WTC11 (cell line): ENCODE results near the gene SMKR1.

Experiments
- CREM ChIP-seq: sonication (generic); formaldehyde crosslinking; IDR thresholded peaks from 2 replicates; pipeline ENCODE4 v1.8.1; 2022; ENCODE audit warnings: mild to moderate bottlenecking, missing genetic modification reagents, moderate library complexity
- IRF2 ChIP-seq: sonication (generic); formaldehyde crosslinking; IDR thresholded peaks from 2 replicates; pipeline ENCODE4 v1.8.0; 2022; ENCODE audit warnings: low read depth, missing genetic modification reagents, borderline replicate concordance
- JUN ChIP-seq: sonication (generic); formaldehyde crosslinking; IDR thresholded peaks from 2 replicates; pipeline ENCODE4 v1.8.0; 2023; ENCODE audit warnings: mild to moderate bottlenecking, missing genetic modification reagents
- NFYB ChIP-seq: sonication (generic); formaldehyde crosslinking; conservative IDR thresholded peaks from 2 replicates; pipeline ENCODE4 v1.8.0; 2022; ENCODE audit warnings: low read depth, missing genetic modification reagents
- NR2C2 ChIP-seq: sonication (generic); formaldehyde crosslinking; IDR thresholded peaks from 2 replicates; pipeline ENCODE4 v1.8.0; 2022; ENCODE audit warnings: mild to moderate bottlenecking, missing genetic modification reagents
- NR3C1 ChIP-seq: sonication (generic); formaldehyde crosslinking; conservative IDR thresholded peaks from 2 replicates; pipeline ENCODE4 v1.8.1; 2023; ENCODE audit warnings: low read depth, mild to moderate bottlenecking, missing genetic modification reagents
- SMAD4 ChIP-seq: sonication (generic); formaldehyde crosslinking; IDR thresholded peaks from 2 replicates; pipeline ENCODE4 v1.8.0; 2022; ENCODE audit warnings: mild to moderate bottlenecking, missing genetic modification reagents
- TF ChIP-seq, protein P1 (sequence below): fragments of 200-600 bp; IDR thresholded peaks from 2 replicates; pipeline ENCODE4 v1.8.0; 2022; ENCODE audit warnings: antibody characterized with exemption
- TF ChIP-seq, protein P2 (sequence below): sonication (generic); formaldehyde crosslinking; IDR thresholded peaks from 2 replicates; pipeline ENCODE4 v1.8.1; 2023; ENCODE audit warnings: mild to moderate bottlenecking, missing genetic modification reagents, moderate library complexity
- TF ChIP-seq, protein P3 (sequence below): sonication (generic); formaldehyde crosslinking; IDR thresholded peaks from 2 replicates; pipeline ENCODE4 v1.8.1; 2023; ENCODE audit warnings: mild to moderate bottlenecking, missing genetic modification reagents, borderline replicate concordance
- TF ChIP-seq, protein P4 (sequence below): sonication (generic); formaldehyde crosslinking; IDR thresholded peaks from 2 replicates; pipeline ENCODE4 v1.8.0; 2022; ENCODE audit warnings: mild to moderate bottlenecking, missing genetic modification reagents
- TF ChIP-seq, protein P5 (sequence below): sonication (generic); formaldehyde crosslinking; IDR thresholded peaks from 2 replicates; pipeline ENCODE4 v1.8.0; 2022; ENCODE audit warnings: mild to moderate bottlenecking, missing genetic modification reagents
- TF ChIP-seq, protein P6 (sequence below): sonication (generic); formaldehyde crosslinking; IDR thresholded peaks from 2 replicates; pipeline ENCODE4 v1.8.1; 2022; ENCODE audit warnings: low read depth, mild to moderate bottlenecking, moderate library complexity, missing genetic modification reagents, borderline replicate concordance

DNA sequence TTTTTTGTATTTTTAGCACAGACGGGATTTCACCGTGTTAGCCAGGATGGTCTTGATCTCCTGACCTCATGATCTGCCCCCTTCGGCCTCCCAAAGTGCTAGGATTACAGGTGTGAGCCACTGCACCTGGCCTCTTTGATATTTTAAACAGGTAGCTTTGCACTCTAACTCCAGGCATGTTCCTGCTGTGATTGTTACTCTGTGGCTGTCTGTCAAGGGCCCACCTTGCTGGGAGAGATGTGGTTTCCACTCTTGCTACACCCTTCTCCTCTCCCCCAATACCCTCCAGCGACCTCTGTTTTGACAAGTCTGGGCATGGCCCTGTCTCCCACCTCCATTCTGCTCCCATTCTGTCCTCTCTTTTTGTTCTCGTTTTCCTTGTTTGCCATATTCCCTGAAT is 17.1 kb downstream of the SMKR1 start:
- TF ChIP-seq, protein P1, sequence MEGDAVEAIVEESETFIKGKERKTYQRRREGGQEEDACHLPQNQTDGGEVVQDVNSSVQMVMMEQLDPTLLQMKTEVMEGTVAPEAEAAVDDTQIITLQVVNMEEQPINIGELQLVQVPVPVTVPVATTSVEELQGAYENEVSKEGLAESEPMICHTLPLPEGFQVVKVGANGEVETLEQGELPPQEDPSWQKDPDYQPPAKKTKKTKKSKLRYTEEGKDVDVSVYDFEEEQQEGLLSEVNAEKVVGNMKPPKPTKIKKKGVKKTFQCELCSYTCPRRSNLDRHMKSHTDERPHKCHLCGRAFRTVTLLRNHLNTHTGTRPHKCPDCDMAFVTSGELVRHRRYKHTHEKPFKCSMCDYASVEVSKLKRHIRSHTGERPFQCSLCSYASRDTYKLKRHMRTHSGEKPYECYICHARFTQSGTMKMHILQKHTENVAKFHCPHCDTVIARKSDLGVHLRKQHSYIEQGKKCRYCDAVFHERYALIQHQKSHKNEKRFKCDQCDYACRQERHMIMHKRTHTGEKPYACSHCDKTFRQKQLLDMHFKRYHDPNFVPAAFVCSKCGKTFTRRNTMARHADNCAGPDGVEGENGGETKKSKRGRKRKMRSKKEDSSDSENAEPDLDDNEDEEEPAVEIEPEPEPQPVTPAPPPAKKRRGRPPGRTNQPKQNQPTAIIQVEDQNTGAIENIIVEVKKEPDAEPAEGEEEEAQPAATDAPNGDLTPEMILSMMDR: no peak
- TF ChIP-seq, protein P2, sequence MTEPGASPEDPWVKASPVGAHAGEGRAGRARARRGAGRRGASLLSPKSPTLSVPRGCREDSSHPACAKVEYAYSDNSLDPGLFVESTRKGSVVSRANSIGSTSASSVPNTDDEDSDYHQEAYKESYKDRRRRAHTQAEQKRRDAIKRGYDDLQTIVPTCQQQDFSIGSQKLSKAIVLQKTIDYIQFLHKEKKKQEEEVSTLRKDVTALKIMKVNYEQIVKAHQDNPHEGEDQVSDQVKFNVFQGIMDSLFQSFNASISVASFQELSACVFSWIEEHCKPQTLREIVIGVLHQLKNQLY: no peak
- TF ChIP-seq CREM (CRISPR knock-in tag) (no peak), NR3C1 (CRISPR knock-in tag) (no peak), NFYB (CRISPR knock-in tag) (no peak), NR2C2 (CRISPR knock-in tag) (no peak), JUN (CRISPR knock-in tag) (no peak), SMAD4 (CRISPR knock-in tag) (no peak), IRF2 (CRISPR knock-in tag) (no peak)
- TF ChIP-seq, protein P3, sequence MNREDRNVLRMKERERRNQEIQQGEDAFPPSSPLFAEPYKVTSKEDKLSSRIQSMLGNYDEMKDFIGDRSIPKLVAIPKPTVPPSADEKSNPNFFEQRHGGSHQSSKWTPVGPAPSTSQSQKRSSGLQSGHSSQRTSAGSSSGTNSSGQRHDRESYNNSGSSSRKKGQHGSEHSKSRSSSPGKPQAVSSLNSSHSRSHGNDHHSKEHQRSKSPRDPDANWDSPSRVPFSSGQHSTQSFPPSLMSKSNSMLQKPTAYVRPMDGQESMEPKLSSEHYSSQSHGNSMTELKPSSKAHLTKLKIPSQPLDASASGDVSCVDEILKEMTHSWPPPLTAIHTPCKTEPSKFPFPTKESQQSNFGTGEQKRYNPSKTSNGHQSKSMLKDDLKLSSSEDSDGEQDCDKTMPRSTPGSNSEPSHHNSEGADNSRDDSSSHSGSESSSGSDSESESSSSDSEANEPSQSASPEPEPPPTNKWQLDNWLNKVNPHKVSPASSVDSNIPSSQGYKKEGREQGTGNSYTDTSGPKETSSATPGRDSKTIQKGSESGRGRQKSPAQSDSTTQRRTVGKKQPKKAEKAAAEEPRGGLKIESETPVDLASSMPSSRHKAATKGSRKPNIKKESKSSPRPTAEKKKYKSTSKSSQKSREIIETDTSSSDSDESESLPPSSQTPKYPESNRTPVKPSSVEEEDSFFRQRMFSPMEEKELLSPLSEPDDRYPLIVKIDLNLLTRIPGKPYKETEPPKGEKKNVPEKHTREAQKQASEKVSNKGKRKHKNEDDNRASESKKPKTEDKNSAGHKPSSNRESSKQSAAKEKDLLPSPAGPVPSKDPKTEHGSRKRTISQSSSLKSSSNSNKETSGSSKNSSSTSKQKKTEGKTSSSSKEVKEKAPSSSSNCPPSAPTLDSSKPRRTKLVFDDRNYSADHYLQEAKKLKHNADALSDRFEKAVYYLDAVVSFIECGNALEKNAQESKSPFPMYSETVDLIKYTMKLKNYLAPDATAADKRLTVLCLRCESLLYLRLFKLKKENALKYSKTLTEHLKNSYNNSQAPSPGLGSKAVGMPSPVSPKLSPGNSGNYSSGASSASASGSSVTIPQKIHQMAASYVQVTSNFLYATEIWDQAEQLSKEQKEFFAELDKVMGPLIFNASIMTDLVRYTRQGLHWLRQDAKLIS (CRISPR knock-in tag): no peak
- TF ChIP-seq, protein P4, sequence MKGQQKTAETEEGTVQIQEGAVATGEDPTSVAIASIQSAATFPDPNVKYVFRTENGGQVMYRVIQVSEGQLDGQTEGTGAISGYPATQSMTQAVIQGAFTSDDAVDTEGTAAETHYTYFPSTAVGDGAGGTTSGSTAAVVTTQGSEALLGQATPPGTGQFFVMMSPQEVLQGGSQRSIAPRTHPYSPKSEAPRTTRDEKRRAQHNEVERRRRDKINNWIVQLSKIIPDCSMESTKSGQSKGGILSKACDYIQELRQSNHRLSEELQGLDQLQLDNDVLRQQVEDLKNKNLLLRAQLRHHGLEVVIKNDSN: no peak
- TF ChIP-seq, protein P5, sequence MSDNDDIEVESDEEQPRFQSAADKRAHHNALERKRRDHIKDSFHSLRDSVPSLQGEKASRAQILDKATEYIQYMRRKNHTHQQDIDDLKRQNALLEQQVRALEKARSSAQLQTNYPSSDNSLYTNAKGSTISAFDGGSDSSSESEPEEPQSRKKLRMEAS (CRISPR knock-in tag): no peak
- TF ChIP-seq, protein P6, sequence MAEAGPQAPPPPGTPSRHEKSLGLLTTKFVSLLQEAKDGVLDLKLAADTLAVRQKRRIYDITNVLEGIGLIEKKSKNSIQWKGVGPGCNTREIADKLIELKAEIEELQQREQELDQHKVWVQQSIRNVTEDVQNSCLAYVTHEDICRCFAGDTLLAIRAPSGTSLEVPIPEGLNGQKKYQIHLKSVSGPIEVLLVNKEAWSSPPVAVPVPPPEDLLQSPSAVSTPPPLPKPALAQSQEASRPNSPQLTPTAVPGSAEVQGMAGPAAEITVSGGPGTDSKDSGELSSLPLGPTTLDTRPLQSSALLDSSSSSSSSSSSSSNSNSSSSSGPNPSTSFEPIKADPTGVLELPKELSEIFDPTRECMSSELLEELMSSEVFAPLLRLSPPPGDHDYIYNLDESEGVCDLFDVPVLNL (CRISPR knock-in tag): no peak
